DND-41 (cell line): Measurements from ENCODE around the gene POLR3A.

Source experiments
- ATAC-seq: fragments of 200-7000 bp; cut with Tn5 transposase; 3 replicates; pipeline ENCODE4 v1.9.1; 2021; ENCODE audit warnings: low read depth; ENCODE audit not compliant: insufficient read depth
- DNase-seq: peaks from one replicate; pipeline ENCODE4 v3.0.0-alpha.2; 2020
- H2AFZ ChIP-seq: 2 replicates; pipeline ENCODE4 v1.6.0; 2012; ENCODE audit warnings: low read depth, low read length
- H3K27ac ChIP-seq: 2 replicates; pipeline ENCODE4 v1.5.1; 2012; ENCODE audit warnings: low read length, inconsistent platforms
- H3K27me3 ChIP-seq: fragments of 200-600 bp; sonication (generic); 2 replicates; pipeline ENCODE4 v1.6.0; 2012; ENCODE audit warnings: low read length, mild to moderate bottlenecking, inconsistent platforms; ENCODE audit not compliant: insufficient read depth, poor library complexity
- H3K36me3 ChIP-seq: 2 replicates; pipeline ENCODE4 v1.5.1; 2012; ENCODE audit warnings: low read length, inconsistent platforms; ENCODE audit not compliant: insufficient read depth
- H3K4me1 ChIP-seq: 2 replicates; pipeline ENCODE4 v1.5.1; 2012; ENCODE audit warnings: mild to moderate bottlenecking, low read length; ENCODE audit not compliant: insufficient read depth
- H3K4me2 ChIP-seq: 2 replicates; pipeline ENCODE4 v1.6.0; 2012; ENCODE audit warnings: mild to moderate bottlenecking, moderate library complexity, low read length, inconsistent platforms; ENCODE audit not compliant: insufficient read depth
- H3K4me3 ChIP-seq, 2 experiments: fragments of 200-600 bp in 1 of 2; shearing (Covaris generic) in 1 of 2; 2 replicates each; pipeline ENCODE4 v1.5.1; 2012 to 2016; ENCODE audit warnings: inconsistent platforms in 2 of 2, low read length in 2 of 2, mild to moderate bottlenecking in 2 of 2, low read depth in 1 of 2, moderate library complexity in 1 of 2
- H3K79me2 ChIP-seq: 2 replicates; pipeline ENCODE4 v1.6.0; 2012; ENCODE audit warnings: low read length, inconsistent platforms; ENCODE audit not compliant: insufficient read depth
- H3K9ac ChIP-seq: 2 replicates; pipeline ENCODE4 v1.6.0; 2012; ENCODE audit warnings: low read depth, mild to moderate bottlenecking, inconsistent platforms, low read length, moderate library complexity
- H3K9me3 ChIP-seq: 2 replicates; pipeline ENCODE4 v1.5.1; 2012; ENCODE audit warnings: low read length, moderate library complexity, mild to moderate bottlenecking, inconsistent platforms; ENCODE audit not compliant: insufficient read depth, severe bottlenecking
- H4K20me1 ChIP-seq: 2 replicates; pipeline ENCODE4 v1.6.0; 2012; ENCODE audit warnings: low read length; ENCODE audit not compliant: insufficient read depth
- EZH2 ChIP-seq: IDR thresholded peaks from 3 replicates; pipeline ENCODE4 v1.6.1; 2012; ENCODE audit warnings: borderline replicate concordance, low read depth, mild to moderate bottlenecking, moderate library complexity, low read length, inconsistent platforms; ENCODE audit not compliant: severe bottlenecking
- TF ChIP-seq, protein P1 (sequence below): IDR thresholded peaks from 2 replicates; pipeline ENCODE4 v1.5.1; 2012; ENCODE audit warnings: borderline replicate concordance, low read length, moderate library complexity, mild to moderate bottlenecking; ENCODE audit not compliant: poor library complexity, severe bottlenecking; ENCODE audit errors: extremely low read depth

POLR3A gene

DNA sequence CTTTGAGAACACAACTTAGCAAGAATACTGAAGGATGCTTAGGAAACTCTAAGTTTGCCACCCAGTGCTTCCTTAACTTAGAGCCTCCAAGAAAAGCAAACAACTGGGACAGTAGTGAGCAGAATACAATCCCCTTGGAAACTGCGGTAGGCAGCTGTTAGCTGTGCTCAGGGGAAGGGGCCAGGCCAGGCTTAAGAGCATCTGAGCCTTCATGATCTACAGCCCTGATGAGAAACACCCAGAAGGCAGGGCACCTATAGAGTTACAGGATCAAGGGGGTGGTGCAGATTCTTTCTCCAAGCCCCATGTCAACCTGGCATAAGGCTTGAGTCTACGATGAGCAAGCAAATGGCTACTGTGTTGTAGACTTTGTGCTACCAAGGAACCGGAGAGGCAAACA, 51.4 kb downstream of the POLR3A start:
- H2AFZ ChIP-seq = no peak overlapping the region
- peaks cover 68% of the 10 kb centered on the region for H3K36me3 ChIP-seq

DNA sequence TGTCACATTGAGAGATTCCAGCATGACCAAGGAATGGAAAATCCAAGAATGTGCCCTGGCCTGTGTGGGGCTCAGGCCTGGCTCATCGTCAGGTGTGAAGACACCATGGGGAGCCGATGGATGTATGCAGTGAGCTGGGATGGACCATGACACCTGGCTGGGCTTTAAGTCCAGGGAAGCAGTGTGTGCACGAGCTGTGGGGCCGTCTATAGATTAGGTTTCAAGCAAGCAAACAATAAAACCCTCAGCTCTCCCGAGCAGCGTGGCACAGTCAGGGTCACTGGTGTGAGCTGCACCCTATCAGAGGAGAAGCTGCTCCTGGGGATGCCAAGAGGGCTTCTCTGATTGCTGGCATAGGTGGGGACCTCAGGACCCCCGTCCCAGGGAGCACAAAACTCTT, 52.3 kb downstream of the POLR3A start:
- Histone ChIP-seq H3K4me2 (no peak overlapping the region), H3K27ac (no peak overlapping the region), H3K4me1 (no peaks in the 10 kb centered on the region), H3K4me3 (no peak overlapping the region), H3K9ac (no peak overlapping the region), H3K36me3 (peaks cover 60% of the 10 kb centered on the region), H3K27me3 (no peaks in the 10 kb centered on the region), H3K9me3 (no peaks in the 10 kb centered on the region), H3K79me2 (no peaks in the 10 kb centered on the region), H2AFZ (no peak overlapping the region), H4K20me1 (no peaks in the 10 kb centered on the region)
- DNase-seq (no peak), ATAC-seq (no peak)
- TF ChIP-seq, protein P1, sequence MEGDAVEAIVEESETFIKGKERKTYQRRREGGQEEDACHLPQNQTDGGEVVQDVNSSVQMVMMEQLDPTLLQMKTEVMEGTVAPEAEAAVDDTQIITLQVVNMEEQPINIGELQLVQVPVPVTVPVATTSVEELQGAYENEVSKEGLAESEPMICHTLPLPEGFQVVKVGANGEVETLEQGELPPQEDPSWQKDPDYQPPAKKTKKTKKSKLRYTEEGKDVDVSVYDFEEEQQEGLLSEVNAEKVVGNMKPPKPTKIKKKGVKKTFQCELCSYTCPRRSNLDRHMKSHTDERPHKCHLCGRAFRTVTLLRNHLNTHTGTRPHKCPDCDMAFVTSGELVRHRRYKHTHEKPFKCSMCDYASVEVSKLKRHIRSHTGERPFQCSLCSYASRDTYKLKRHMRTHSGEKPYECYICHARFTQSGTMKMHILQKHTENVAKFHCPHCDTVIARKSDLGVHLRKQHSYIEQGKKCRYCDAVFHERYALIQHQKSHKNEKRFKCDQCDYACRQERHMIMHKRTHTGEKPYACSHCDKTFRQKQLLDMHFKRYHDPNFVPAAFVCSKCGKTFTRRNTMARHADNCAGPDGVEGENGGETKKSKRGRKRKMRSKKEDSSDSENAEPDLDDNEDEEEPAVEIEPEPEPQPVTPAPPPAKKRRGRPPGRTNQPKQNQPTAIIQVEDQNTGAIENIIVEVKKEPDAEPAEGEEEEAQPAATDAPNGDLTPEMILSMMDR = no peak
- TF ChIP-seq EZH2 = no peak

More for the DNA sequence above, 51.4 kb downstream of the POLR3A start:
- H3K4me2 ChIP-seq = no peak overlapping the region
- H3K27me3 ChIP-seq = no peaks in the 10 kb centered on the region
- H4K20me1 ChIP-seq = no peaks in the 10 kb centered on the region
- no peak overlapping the region for H3K4me3 ChIP-seq
- DNase-seq (no peak), ATAC-seq (no peak)
- H3K79me2 ChIP-seq = no peaks in the 10 kb centered on the region
- no peaks in the 10 kb centered on the region for H3K4me1 ChIP-seq
- H3K9ac ChIP-seq = no peak overlapping the region
- no peak overlapping the region for H3K27ac ChIP-seq
- H3K9me3 ChIP-seq = no peaks in the 10 kb centered on the region
- TF ChIP-seq, protein P1 = no peak
- no peak for TF ChIP-seq EZH2

DNA sequence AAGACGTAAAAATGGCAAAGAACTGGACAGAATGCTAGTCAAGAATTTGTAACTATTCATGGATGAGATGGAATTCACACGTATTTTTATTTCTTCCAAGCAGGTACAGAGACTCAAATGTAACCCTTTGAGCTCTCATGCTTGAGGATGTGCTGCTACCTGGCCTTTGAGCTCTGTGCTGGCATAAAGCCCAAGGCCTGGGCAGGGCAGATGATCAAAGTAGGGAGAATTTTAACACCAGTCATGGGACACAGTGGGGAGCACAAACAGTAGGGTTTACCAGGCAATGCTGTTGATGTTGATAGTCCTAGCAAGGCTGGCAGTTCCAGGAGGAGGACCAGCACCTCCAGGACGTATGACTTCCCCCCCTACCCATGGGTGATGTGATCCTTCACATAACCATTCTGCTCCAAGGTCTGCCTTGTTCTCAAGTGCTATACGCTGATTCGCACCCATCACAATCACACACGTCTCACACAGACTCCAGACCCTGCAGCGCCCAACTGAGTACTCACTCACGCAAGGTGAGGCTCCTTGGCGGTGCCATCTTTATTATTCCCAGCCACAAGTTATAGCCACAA, 54.1 kb downstream of the POLR3A start:
- Histone ChIP-seq H3K27me3 (no peaks in the 10 kb centered on the region), H4K20me1 (no peaks in the 10 kb centered on the region), H3K36me3 (peaks cover 44% of the 10 kb centered on the region), H2AFZ (no peak overlapping the region), H3K27ac (no peak overlapping the region), H3K9me3 (no peaks in the 10 kb centered on the region), H3K79me2 (no peaks in the 10 kb centered on the region), H3K4me3 (no peak overlapping the region), H3K4me1 (peaks cover 9% of the 10 kb centered on the region), H3K4me2 (no peak overlapping the region), H3K9ac (no peak overlapping the region)
- TF ChIP-seq, protein P1 = no peak
- TF ChIP-seq EZH2 = no peak
- ATAC-seq (no peak), DNase-seq (no peak)
